ENCODE measurements around the gene GEN1. TPM values are rescaled to one million over a fixed set of nuclear protein-coding genes. Genes with fewer than 3 reads are reported as not detected.

The GEN1 gene
- total RNA-seq, 1 donor from 2014 or later = 21.7 TPM

GRCh38 chr2:17772532-17772931, 18.6 kb downstream of the GEN1 start:
- H3K4me3 Mint-ChIP-seq (ENCODE audit: low read depth) = no peak overlapping the region
- no peaks in the 10 kb centered on the region for H3K9me3 Mint-ChIP-seq (ENCODE audit: low read depth)
- peaks cover 3% of the 10 kb centered on the region for H3K36me3 Mint-ChIP-seq (ENCODE audit: insufficient read depth)
- no peak for DNase-seq (ENCODE audit: low spot score, unreplicated experiment)
- H3K4me1 Mint-ChIP-seq (ENCODE audit: low read depth) = no peaks in the 10 kb centered on the region
- TF ChIP-seq CTCF (IDR thresholded peaks at IDR 0.05; ENCODE audit: unreplicated experiment) = no peak
- H3K27ac Mint-ChIP-seq = no peak overlapping the region
- no peaks in the 10 kb centered on the region for H3K27me3 Mint-ChIP-seq

- no peak for DNase-seq (ENCODE audit: low spot score, unreplicated experiment)
- Mint-ChIP-seq H3K9me3 (ENCODE audit: low read depth) (no peaks in the 10 kb centered on the region), H3K4me3 (ENCODE audit: low read depth) (no peak overlapping the region), H3K27ac (no peak overlapping the region), H3K27me3 (no peaks in the 10 kb centered on the region), H3K4me1 (ENCODE audit: low read depth) (no peaks in the 10 kb centered on the region), H3K36me3 (ENCODE audit: insufficient read depth) (peaks cover 19% of the 10 kb centered on the region)
- TF ChIP-seq CTCF (IDR thresholded peaks at IDR 0.05; ENCODE audit: unreplicated experiment) = no peak
These were observed 26.6 kb downstream of the GEN1 start for GRCh38 chr2:17780546-17780945.

- Mint-ChIP-seq H3K4me1 (ENCODE audit: low read depth) (no peaks in the 10 kb centered on the region), H3K27me3 (no peaks in the 10 kb centered on the region), H3K9me3 (ENCODE audit: low read depth) (no peaks in the 10 kb centered on the region), H3K36me3 (ENCODE audit: insufficient read depth) (peaks cover 19% of the 10 kb centered on the region), H3K27ac (no peak overlapping the region), H3K4me3 (ENCODE audit: low read depth) (no peak overlapping the region)
- no peak for DNase-seq (ENCODE audit: low spot score, unreplicated experiment)
- TF ChIP-seq CTCF (IDR thresholded peaks at IDR 0.05; ENCODE audit: unreplicated experiment) = no peak
These were observed 27.5 kb downstream of the GEN1 start for GRCh38 chr2:17781482-17781881.

GRCh38 chr2:17786727-17787126, 32.8 kb downstream of the GEN1 start:
- no peak overlapping the region for H3K27ac Mint-ChIP-seq
- no peak overlapping the region for H3K4me3 Mint-ChIP-seq (ENCODE audit: low read depth)
- H3K36me3 Mint-ChIP-seq (ENCODE audit: insufficient read depth) = peaks cover 10% of the 10 kb centered on the region
- no peaks in the 10 kb centered on the region for H3K9me3 Mint-ChIP-seq (ENCODE audit: low read depth)
- no peak for DNase-seq (ENCODE audit: low spot score, unreplicated experiment)
- no peaks in the 10 kb centered on the region for H3K4me1 Mint-ChIP-seq (ENCODE audit: low read depth)
- no peak for TF ChIP-seq CTCF (IDR thresholded peaks at IDR 0.05; ENCODE audit: unreplicated experiment)
- H3K27me3 Mint-ChIP-seq = peaks cover 15% of the 10 kb centered on the region

GRCh38 chr2:17788773-17789172, 34.8 kb downstream of the GEN1 start:
- Mint-ChIP-seq H3K4me3 (ENCODE audit: low read depth) (no peak overlapping the region), H3K36me3 (ENCODE audit: insufficient read depth) (peaks cover 2% of the 10 kb centered on the region), H3K4me1 (ENCODE audit: low read depth) (no peaks in the 10 kb centered on the region), H3K27ac (no peak overlapping the region), H3K9me3 (ENCODE audit: low read depth) (no peaks in the 10 kb centered on the region), H3K27me3 (peaks cover 23% of the 10 kb centered on the region)
- TF ChIP-seq CTCF (IDR thresholded peaks at IDR 0.05; ENCODE audit: unreplicated experiment) = no peak
- no peak for DNase-seq (ENCODE audit: low spot score, unreplicated experiment)
